ENCODE results near the gene PRKCH. TPM values are rescaled to one million over a fixed set of nuclear protein-coding genes. Genes with fewer than 3 reads are reported as not detected.

PRKCH gene
- total and polyA plus RNA-seq, 9 of the 15 experiments (the other 6 are each of a cell fraction or from before 2014, with no cell fraction given) = 0.61 to 4.4 (median 4.0) TPM

DNA sequence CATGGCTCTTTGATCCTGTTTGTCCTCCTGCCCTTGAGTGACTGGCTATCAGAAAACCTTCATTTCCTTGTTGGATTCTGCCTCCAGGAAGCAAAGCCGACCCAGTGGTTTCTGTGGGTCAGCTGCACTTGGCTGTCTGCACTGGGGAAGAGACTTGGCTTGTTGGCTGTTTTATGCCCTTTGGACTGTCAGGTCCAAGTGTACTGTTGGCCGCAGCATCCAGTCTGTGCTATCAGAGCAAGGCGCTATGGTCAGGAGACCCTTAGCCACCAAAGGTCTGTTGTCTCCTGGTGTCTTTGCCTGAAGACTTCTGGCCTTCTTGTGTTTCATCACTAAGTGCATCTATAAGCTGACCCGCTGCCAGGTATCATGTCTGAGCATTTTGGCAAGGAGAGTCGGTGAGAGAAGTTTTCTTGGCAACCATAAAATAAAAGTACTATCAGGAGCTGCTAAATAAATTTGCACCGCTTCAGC is 196.6 kb downstream of the PRKCH start (continued):
- no peak for TF ChIP-seq NR2C2 (CRISPR knock-in tag; IDR thresholded peaks at IDR 0.05)
- no peak for TF ChIP-seq NR2C2 (tag; IDR thresholded peaks at IDR 0.05)
- no peak for TF ChIP-seq MAFF (IDR thresholded peaks at IDR 0.05; ENCODE audit: low read length)
- TF ChIP-seq FOXJ2 (tag; IDR thresholded peaks at IDR 0.05) = no peak
- TF ChIP-seq NR2C1 (IDR thresholded peaks at IDR 0.05) = no peak
- no peak for TF ChIP-seq NR2C1 (tag; IDR thresholded peaks at IDR 0.05)
- no peak for TF ChIP-seq YBX1 (IDR thresholded peaks at IDR 0.05)
- TF ChIP-seq, protein P1, sequence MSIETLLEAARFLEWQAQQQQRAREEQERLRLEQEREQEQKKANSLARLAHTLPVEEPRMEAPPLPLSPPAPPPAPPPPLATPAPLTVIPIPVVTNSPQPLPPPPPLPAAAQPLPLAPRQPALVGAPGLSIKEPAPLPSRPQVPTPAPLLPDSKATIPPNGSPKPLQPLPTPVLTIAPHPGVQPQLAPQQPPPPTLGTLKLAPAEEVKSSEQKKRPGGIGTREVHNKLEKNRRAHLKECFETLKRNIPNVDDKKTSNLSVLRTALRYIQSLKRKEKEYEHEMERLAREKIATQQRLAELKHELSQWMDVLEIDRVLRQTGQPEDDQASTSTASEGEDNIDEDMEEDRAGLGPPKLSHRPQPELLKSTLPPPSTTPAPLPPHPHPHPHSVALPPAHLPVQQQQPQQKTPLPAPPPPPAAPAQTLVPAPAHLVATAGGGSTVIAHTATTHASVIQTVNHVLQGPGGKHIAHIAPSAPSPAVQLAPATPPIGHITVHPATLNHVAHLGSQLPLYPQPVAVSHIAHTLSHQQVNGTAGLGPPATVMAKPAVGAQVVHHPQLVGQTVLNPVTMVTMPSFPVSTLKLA (conservative IDR thresholded peaks at IDR 0.05) = no peak
- no peak for TF ChIP-seq EHMT2 (IDR thresholded peaks at IDR 0.05)
- TF ChIP-seq CBFB (CRISPR knock-in tag; IDR thresholded peaks at IDR 0.05) = no peak

DNA sequence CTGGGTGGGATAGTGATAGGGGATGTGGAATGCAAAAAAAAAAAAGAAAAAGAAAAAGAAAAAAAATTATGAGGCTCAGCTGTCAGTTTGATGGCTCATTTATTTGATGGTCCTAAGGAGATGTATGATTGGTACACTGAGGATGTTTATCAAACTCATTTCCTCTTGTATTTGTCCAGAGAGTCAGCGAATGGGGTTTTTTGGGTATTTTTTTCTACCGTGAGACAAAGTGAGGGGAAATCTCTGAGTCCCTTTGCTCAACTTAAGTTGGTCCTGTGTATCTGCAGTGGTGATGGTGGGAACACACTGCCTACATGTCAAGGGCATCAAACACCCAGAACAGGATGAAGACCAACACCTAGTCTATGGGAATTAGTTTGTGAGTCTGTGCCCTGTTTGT is 197.0 kb downstream of the PRKCH start:
- no peaks in the 10 kb centered on the region for H3K36me3 ChIP-seq (ENCODE audit: control insufficient read depth, insufficient read depth, low read length)
- H3K27me3 ChIP-seq (ENCODE audit: control insufficient read depth in 2 of 2, insufficient read depth in 2 of 2, low read length in 2 of 2) = peaks cover 0 to 4% of the 10 kb centered on the region in 2 experiments; a peak in 2 of 5 replicates
- H3K9ac ChIP-seq (ENCODE audit: insufficient read depth in 1 of 2, low read depth in 2 of 2, low read length in 2 of 2) = no peak overlapping the region
- DNase-seq (ENCODE audit: extremely low read depth in 1 of 4, low spot score in 3 of 4) (no peak), FAIRE-seq (no peak), ATAC-seq (no peak)
- no peak overlapping the region for H3K27ac ChIP-seq (ENCODE audit: extremely low read depth, low read depth, low read length)
- H4K20me1 ChIP-seq (replicated peaks; ENCODE audit: control insufficient read depth, insufficient read depth, low read length) = no peaks in the 10 kb centered on the region
- CTCF ChIA-PET (ENCODE audit: low intra/inter-chr PET ratio) = no interaction called here
- no peaks in the 10 kb centered on the region; a peak in 1 of 5 replicates for H3K4me1 ChIP-seq (replicated peaks in 1 of 2; ENCODE audit: control insufficient read depth in 2 of 2, insufficient read depth in 2 of 2, low read length in 2 of 2)
- H2AFZ ChIP-seq (ENCODE audit: low read depth, low read length) = no peak overlapping the region
- POLR2A ChIA-PET = interaction anchor here (1.5 kb wide), 1 partner anchor 9 kb away, joined by 3 read pairs; no protein-coding TSS in a partner anchor
- H3K9me1 ChIP-seq (ENCODE audit: control insufficient read depth, insufficient read depth, low read length) = no peaks in the 10 kb centered on the region
- BruUV-seq (replicated peaks) = no TSS peak
- in situ Hi-C loops (cut with MboI) = no loop called here
- no peak overlapping the region for H3K4me3 ChIP-seq
- intact Hi-C loops (cut with micrococcal nuclease) = no loop called here
- 15% methylated on average over 2 of the region's 2 CpGs for WGBS (ENCODE audit: insufficient coverage, low coverage, missing lambda C conversion rate)
- no peaks in the 10 kb centered on the region for H3K9me3 ChIP-seq (replicated peaks; ENCODE audit: control insufficient read depth, insufficient read depth, low read depth, low read length)
- no peak overlapping the region for H3K4me2 ChIP-seq (ENCODE audit: insufficient read depth, low read length)
- no peaks in the 10 kb centered on the region for H3K79me2 ChIP-seq (ENCODE audit: control insufficient read depth, insufficient read depth, low read length)
- no peak for TF ChIP-seq ZNF436 (CRISPR knock-in tag; IDR thresholded peaks at IDR 0.05)
- TF ChIP-seq, protein P2, sequence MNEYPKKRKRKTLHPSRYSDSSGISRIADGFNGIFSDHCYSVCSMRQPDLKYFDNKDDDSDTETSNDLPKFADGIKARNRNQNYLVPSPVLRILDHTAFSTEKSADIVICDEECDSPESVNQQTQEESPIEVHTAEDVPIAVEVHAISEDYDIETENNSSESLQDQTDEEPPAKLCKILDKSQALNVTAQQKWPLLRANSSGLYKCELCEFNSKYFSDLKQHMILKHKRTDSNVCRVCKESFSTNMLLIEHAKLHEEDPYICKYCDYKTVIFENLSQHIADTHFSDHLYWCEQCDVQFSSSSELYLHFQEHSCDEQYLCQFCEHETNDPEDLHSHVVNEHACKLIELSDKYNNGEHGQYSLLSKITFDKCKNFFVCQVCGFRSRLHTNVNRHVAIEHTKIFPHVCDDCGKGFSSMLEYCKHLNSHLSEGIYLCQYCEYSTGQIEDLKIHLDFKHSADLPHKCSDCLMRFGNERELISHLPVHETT (CRISPR knock-in tag; conservative IDR thresholded peaks at IDR 0.05 in 1 of 2, IDR thresholded peaks at IDR 0.05 in 1 of 2) = no peak
- TF ChIP-seq CXXC5 (CRISPR knock-in tag; IDR thresholded peaks at IDR 0.05) = no peak
- no peak for TF ChIP-seq RNF2 (IDR thresholded peaks at IDR 0.05)
- TF ChIP-seq, protein P3, sequence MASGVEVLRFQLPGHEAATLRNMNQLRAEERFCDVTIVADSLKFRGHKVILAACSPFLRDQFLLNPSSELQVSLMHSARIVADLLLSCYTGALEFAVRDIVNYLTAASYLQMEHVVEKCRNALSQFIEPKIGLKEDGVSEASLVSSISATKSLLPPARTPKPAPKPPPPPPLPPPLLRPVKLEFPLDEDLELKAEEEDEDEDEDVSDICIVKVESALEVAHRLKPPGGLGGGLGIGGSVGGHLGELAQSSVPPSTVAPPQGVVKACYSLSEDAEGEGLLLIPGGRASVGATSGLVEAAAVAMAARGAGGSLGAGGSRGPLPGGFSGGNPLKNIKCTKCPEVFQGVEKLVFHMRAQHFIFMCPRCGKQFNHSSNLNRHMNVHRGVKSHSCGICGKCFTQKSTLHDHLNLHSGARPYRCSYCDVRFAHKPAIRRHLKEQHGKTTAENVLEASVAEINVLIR (CRISPR knock-in tag; IDR thresholded peaks at IDR 0.05) = no peak
- TF ChIP-seq, protein P4, sequence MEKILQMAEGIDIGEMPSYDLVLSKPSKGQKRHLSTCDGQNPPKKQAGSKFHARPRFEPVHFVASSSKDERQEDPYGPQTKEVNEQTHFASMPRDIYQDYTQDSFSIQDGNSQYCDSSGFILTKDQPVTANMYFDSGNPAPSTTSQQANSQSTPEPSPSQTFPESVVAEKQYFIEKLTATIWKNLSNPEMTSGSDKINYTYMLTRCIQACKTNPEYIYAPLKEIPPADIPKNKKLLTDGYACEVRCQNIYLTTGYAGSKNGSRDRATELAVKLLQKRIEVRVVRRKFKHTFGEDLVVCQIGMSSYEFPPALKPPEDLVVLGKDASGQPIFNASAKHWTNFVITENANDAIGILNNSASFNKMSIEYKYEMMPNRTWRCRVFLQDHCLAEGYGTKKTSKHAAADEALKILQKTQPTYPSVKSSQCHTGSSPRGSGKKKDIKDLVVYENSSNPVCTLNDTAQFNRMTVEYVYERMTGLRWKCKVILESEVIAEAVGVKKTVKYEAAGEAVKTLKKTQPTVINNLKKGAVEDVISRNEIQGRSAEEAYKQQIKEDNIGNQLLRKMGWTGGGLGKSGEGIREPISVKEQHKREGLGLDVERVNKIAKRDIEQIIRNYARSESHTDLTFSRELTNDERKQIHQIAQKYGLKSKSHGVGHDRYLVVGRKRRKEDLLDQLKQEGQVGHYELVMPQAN (IDR thresholded peaks at IDR 0.05; ENCODE audit: borderline replicate concordance) = no peak
- TF ChIP-seq ZBTB17 (CRISPR knock-in tag; IDR thresholded peaks at IDR 0.05) = no peak
- TF ChIP-seq EP300 (IDR thresholded peaks at IDR 0.05; ENCODE audit: low read length) = no peak
